GM12878 (cell line): ENCODE measurements around the gene REM1. TPM values are rescaled to one million over a fixed set of nuclear protein-coding genes. Genes with fewer than 3 reads are reported as not detected.

Experiments
- ATAC-seq: fragments of 200-7000 bp; cut with Tn5 transposase; 3 replicates; pipeline ENCODE4 v1.9.1; 2020; ENCODE audit warnings: mild to moderate bottlenecking, moderate library complexity
- BruUV-seq: library from RNA; stranded (reverse); fragments of 400-500 nt; replicated peaks from 2 replicates; lab custom pipeline; 2021; lab: Mats Ljungman, UMichigan
- CTCF ChIA-PET: fragments of 300-600 bp; sonication (Branson Sonifier 250); formaldehyde crosslinking; extraction: SDS; loops from one replicate; lab custom pipeline; 2021; ENCODE audit warnings: inconsistent platforms; lab: Yijun Ruan, JAX
- POLR2A ChIA-PET: fragments of 350-600 bp; formaldehyde crosslinking; extraction: SDS; loops from one replicate; lab custom pipeline; 2021; ENCODE audit warnings: inconsistent platforms; lab: Charles Lee
- RAD21 ChIA-PET: fragments of 300-600 bp; sonication (Branson Sonifier 250); formaldehyde crosslinking; loops from one replicate; lab custom pipeline; 2023; ENCODE audit warnings: antibody characterized with exemption; ENCODE audit not compliant: unreplicated experiment; lab: Charles Lee
- SMC1A ChIA-PET: fragments of 300-600 bp; sonication (Branson Sonifier 250); formaldehyde crosslinking; loops from one replicate; lab custom pipeline; 2023; ENCODE audit not compliant: unreplicated experiment, uncharacterized antibody; lab: Charles Lee
- DNase-seq: peaks from one replicate; pipeline ENCODE4 v3.0.0-alpha.2; 2011; ENCODE audit warnings: low read depth, low spot score
- FAIRE-seq: peaks from 3 replicates; lab custom pipeline; 2011; peaks lifted over from hg19 to GRCh38; lab: Jason Lieb, UNC
- H2AFZ ChIP-seq: 2 replicates; pipeline ENCODE4 v1.6.0; 2011; ENCODE audit warnings: low read depth, low read length, control low read depth; ENCODE audit not compliant: control insufficient read depth
- H3K27ac ChIP-seq: 2 replicates; pipeline ENCODE4 v1.5.1; 2011; ENCODE audit warnings: control low read depth; ENCODE audit not compliant: control insufficient read depth, insufficient read depth
- H3K27me3 ChIP-seq, 2 experiments: replicated peaks in 1 of 2; 2 replicates each; pipeline versions ENCODE4 v1.6.0 to v1.6.1; 2011; ENCODE audit warnings: low read length in 1 of 2; ENCODE audit not compliant: control insufficient read depth in 2 of 2, insufficient read depth in 2 of 2
- H3K36me3 ChIP-seq, 2 experiments: 2 replicates each; pipeline ENCODE4 v1.5.1; 2011; ENCODE audit warnings: low read length in 1 of 2; ENCODE audit not compliant: control insufficient read depth in 2 of 2, insufficient read depth in 2 of 2
- H3K4me1 ChIP-seq: 2 replicates; pipeline ENCODE4 v1.6.1; 2011; ENCODE audit warnings: mild to moderate bottlenecking, low read length, moderate library complexity, mixed read lengths; ENCODE audit not compliant: control insufficient read depth, insufficient read depth
- H3K4me2 ChIP-seq: 2 replicates; pipeline ENCODE4 v1.6.0; 2011; ENCODE audit warnings: control low read depth; ENCODE audit not compliant: control insufficient read depth, insufficient read depth
- H3K4me3 ChIP-seq: fragments of 200-600 bp; sonication (generic); 2 replicates; pipeline ENCODE4 v1.5.1; 2016
- H3K79me2 ChIP-seq: 2 replicates; pipeline ENCODE4 v1.6.0; 2011; ENCODE audit warnings: low read length; ENCODE audit not compliant: control insufficient read depth, insufficient read depth
- H3K9ac ChIP-seq: 2 replicates; pipeline ENCODE4 v1.8.0; 2011; ENCODE audit warnings: low read length, control low read depth, mixed read lengths; ENCODE audit not compliant: control insufficient read depth, insufficient read depth
- H3K9me3 ChIP-seq: replicated peaks from 3 replicates; pipeline ENCODE4 v1.5.1; 2011; ENCODE audit warnings: mild to moderate bottlenecking, low read length; ENCODE audit not compliant: control insufficient read depth, insufficient read depth
- H4K20me1 ChIP-seq: 2 replicates; pipeline ENCODE4 v1.6.0; 2011; ENCODE audit not compliant: control insufficient read depth, insufficient read depth
- ELK1 ChIP-seq: IDR thresholded peaks from 2 replicates; pipeline ENCODE4 v1.6.1; 2012; ENCODE audit warnings: low read depth, low read length, improper control_type of control experiment
- SUZ12 ChIP-seq: fragments of 200-600 bp; sonication (generic); IDR thresholded peaks from one replicate; pipeline ENCODE4 v1.6.1; 2018; ENCODE audit warnings: antibody characterized with exemption, mild to moderate bottlenecking; ENCODE audit not compliant: unreplicated experiment
- ZBTB11 ChIP-seq: fragments of 450-650 bp; formaldehyde crosslinking; IDR thresholded peaks from 2 replicates; pipeline ENCODE4 v1.5.0; 2022; ENCODE audit warnings: mild to moderate bottlenecking, missing genetic modification characterization
- ZSCAN29 ChIP-seq: fragments of 450-650 bp; IDR thresholded peaks from 2 replicates; pipeline ENCODE4 v1.6.1; 2017; ENCODE audit warnings: mild to moderate bottlenecking, moderate library complexity
- WGBS: methylation state at CpG from one replicate; pipeline ENCODE4 v1.1.6; 2016; ENCODE audit warnings: low lambda C conversion rate; ENCODE audit not compliant: insufficient replicate concordance, insufficient coverage; ENCODE audit errors: missing lambda C conversion rate; 5-methylcytosine and 5-hydroxymethylcytosine counted together
- in situ Hi-C: fragments of 300-500 bp; cut with MboI; formaldehyde crosslinking; loops from 9 replicates; pipeline ENCODE4 v1.14.3; 2018; ENCODE audit warnings: mixed read lengths
- intact Hi-C: fragments of 100-400 bp; cut with micrococcal nuclease; formaldehyde crosslinking; loops from one replicate; pipeline ENCODE4 v1.14.2; 2022; ENCODE audit not compliant: unreplicated experiment
- polyA plus RNA-seq, 11 experiments: library from polyadenylated mRNA; depleted of rRNA in 4 of 11; unstranded in 6 of 11; stranded (reverse) in 5 of 11; fragments of >200 nt; fragmentation: Nextera tagmentation in 4 of 11; fragmentation: Illumina TruSeq in 1 of 11; extraction: Ambion mirVana in 4 of 11; extraction: Trizol in 1 of 11; gene quantifications; 1 replicate in 1 of 11; 2 replicates in 10 of 11; pipeline versions ENCODE4 v1.2.1 to v1.2.3, GENCODE V29; 2011 to 2016; ENCODE audit warnings: inconsistent platforms in 2 of 11, missing spikeins in 2 of 11, low read depth in 1 of 11
- total RNA-seq, 4 experiments: library from RNA; depleted of rRNA in 3 of 4; stranded (reverse); fragments of >200 nt in 3 of 4; fragmentation: Illumina TruSeq in 1 of 4; extraction: Trizol in 1 of 4; gene quantifications; 2 replicates each; pipeline versions ENCODE4 v1.2.1 to v1.2.3, GENCODE V29; 2013 to 2021

Gene REM1
- total and polyA plus RNA-seq, 10 of the 15 experiments (the other 5 are each of a cell fraction or from before 2014, with no cell fraction given), result not detected

- no peaks in the 10 kb centered on the region for H3K27me3 ChIP-seq
- no peak overlapping the region for H3K4me2 ChIP-seq
- no peak for DNase-seq
- 45% methylated on average over 15 of the region's 15 CpGs for WGBS
- H3K4me1 ChIP-seq, result no peaks in the 10 kb centered on the region
- ChIA-PET SMC1A (no interaction called here), POLR2A (no interaction called here), RAD21 (no interaction called here), CTCF (interaction anchor here (1.0 kb wide), 1 partner anchor 24 kb away, joined by 3 read pairs; no protein-coding TSS in a partner anchor)
- no peak overlapping the region for H3K4me3 ChIP-seq
- H3K9ac ChIP-seq, result no peak overlapping the region
- no peak overlapping the region for H2AFZ ChIP-seq
- TF ChIP-seq ELK1 (no peak), ZSCAN29 (no peak), ZBTB11 (CRISPR knock-in tag) (no peak), SUZ12 (no peak)
- no TSS peak for BruUV-seq
- no peak for FAIRE-seq
- no peaks in the 10 kb centered on the region for H3K9me3 ChIP-seq
- H3K79me2 ChIP-seq, result no peaks in the 10 kb centered on the region
- ATAC-seq, result no peak
- in situ Hi-C loops (no loop called here), intact Hi-C loops (no loop called here)
- no peaks in the 10 kb centered on the region for H3K36me3 ChIP-seq
- no peak overlapping the region for H3K27ac ChIP-seq
- H4K20me1 ChIP-seq, result no peaks in the 10 kb centered on the region
Measured at GRCh38 chr20:31496761-31497295, 21.7 kb downstream of the REM1 start.
